Measurements from ENCODE around the gene FZD7. TPM values are rescaled to one million over a fixed set of nuclear protein-coding genes. Genes with fewer than 3 reads are reported as not detected.

Gene FZD7
- total RNA-seq, 4 donors from 2014 or later = 3.8 to 24.7 (median 10.1) TPM

- ATAC-seq (ENCODE audit: low FRiP score) = no peak
- DNase-seq (ENCODE audit: low spot score) = no peak
- no peak for TF ChIP-seq CTCF (IDR thresholded peaks at IDR 0.05)
These were observed 24.1 kb upstream of the FZD7 start for GRCh38 chr2:202009581-202009980.

- DNase-seq (ENCODE audit: low spot score) (no peak), ATAC-seq (ENCODE audit: low FRiP score) (no peak)
- no peak for TF ChIP-seq CTCF (IDR thresholded peaks at IDR 0.05)
These were observed 19.3 kb upstream of the FZD7 start for GRCh38 chr2:202014318-202014717.

- no peak for ATAC-seq (ENCODE audit: low FRiP score)
- DNase-seq (ENCODE audit: low spot score) = no peak
- no peak for TF ChIP-seq CTCF (IDR thresholded peaks at IDR 0.05)
These were observed 18.9 kb upstream of the FZD7 start for GRCh38 chr2:202014759-202015211.

GRCh38 chr2:202015471-202015870 is 18.2 kb upstream of the FZD7 start:
- no peak for TF ChIP-seq CTCF (IDR thresholded peaks at IDR 0.05)
- DNase-seq (ENCODE audit: low spot score) = no peak
- ATAC-seq (ENCODE audit: low FRiP score) = no peak

- ATAC-seq (ENCODE audit: low FRiP score) (no peak), DNase-seq (ENCODE audit: low spot score) (no peak)
These were observed 17.0 kb upstream of the FZD7 start for GRCh38 chr2:202016579-202017227.

GRCh38 chr2:202017940-202018339 is 15.7 kb upstream of the FZD7 start:
- DNase-seq (ENCODE audit: low spot score) (no peak), ATAC-seq (ENCODE audit: low FRiP score) (no peak)
- TF ChIP-seq CTCF (IDR thresholded peaks at IDR 0.05) = no peak

More at GRCh38 chr2:202016579-202017227, 17.0 kb upstream of the FZD7 start:
- TF ChIP-seq CTCF (IDR thresholded peaks at IDR 0.05) = no peak

- no peak for ATAC-seq (ENCODE audit: low FRiP score)
- TF ChIP-seq CTCF (IDR thresholded peaks at IDR 0.05) = no peak
- DNase-seq (ENCODE audit: low spot score) = no peak
These were observed 14.7 kb upstream of the FZD7 start for GRCh38 chr2:202018950-202019349.

Measured in omental fat pad (tissue), 4 donors.